NCI-H2227 treated with DMSO at 0.1 percent for 48 hours (cell line): Measurements from ENCODE around the gene ELFN1.

Experiments
- DNase-seq: peaks from one replicate; lab custom pipeline; 2025; lab: John Stamatoyannopoulos, UW

The ELFN1 gene

GRCh38 chr7:1669954-1670893 lies at the start of gene ELFN1:
ELFN1 (plus strand) TSS chr7:1670277; CDS start chr7:1744597, 74,320 bp downstream.
- DNase-seq = peak; percentile 21

GRCh38 chr7:1620835-1621234 lies 49.2 kb upstream of the ELFN1 start:
- DNase-seq = no peak

- no peak for DNase-seq
These were observed 48.4 kb upstream of the ELFN1 start for GRCh38 chr7:1621718-1622117.

GRCh38 chr7:1622441-1622840 lies 47.6 kb upstream of the ELFN1 start:
- DNase-seq = no peak

GRCh38 chr7:1623810-1624209 lies 46.3 kb upstream of the ELFN1 start:
- DNase-seq = no peak

- no peak for DNase-seq
These were observed 44.8 kb upstream of the ELFN1 start for GRCh38 chr7:1624999-1625927.

- no peak for DNase-seq
These were observed 43.3 kb upstream of the ELFN1 start for GRCh38 chr7:1626769-1627168.

GRCh38 chr7:1630700-1631336 lies 39.3 kb upstream of the ELFN1 start:
- DNase-seq = no peak

- DNase-seq = no peak
These were observed 38.4 kb upstream of the ELFN1 start for GRCh38 chr7:1631678-1632077.

GRCh38 chr7:1632506-1632905 lies 37.6 kb upstream of the ELFN1 start:
- no peak for DNase-seq

GRCh38 chr7:1632916-1633785 lies 36.9 kb upstream of the ELFN1 start:
- DNase-seq = no peak

- DNase-seq = no peak
These were observed 34.7 kb upstream of the ELFN1 start for GRCh38 chr7:1635401-1635800.

- DNase-seq = no peak
These were observed 32.9 kb upstream of the ELFN1 start for GRCh38 chr7:1637155-1637554.

GRCh38 chr7:1638215-1638661 lies 31.8 kb upstream of the ELFN1 start:
- DNase-seq = no peak

- no peak for DNase-seq
These were observed 31.0 kb upstream of the ELFN1 start for GRCh38 chr7:1639071-1639470.

GRCh38 chr7:1639532-1640175 lies 30.4 kb upstream of the ELFN1 start:
- DNase-seq = no peak

- no peak for DNase-seq
These were observed 29.5 kb upstream of the ELFN1 start for GRCh38 chr7:1640376-1641172.

GRCh38 chr7:1641173-1641572 lies 28.9 kb upstream of the ELFN1 start:
- DNase-seq = no peak

GRCh38 chr7:1641661-1642260 lies 28.3 kb upstream of the ELFN1 start:
- no peak for DNase-seq
